Activated CD4-positive, alpha-beta T cell treated with anti-CD3 and anti-CD28 coated beads for 48 hours (primary cell): ENCODE measurements around the gene GPR25.
"Not testable (repeated sequence)": the region's sequence is repeated elsewhere in the genome, so short reads cannot be mapped to it uniquely, and the experiment has no call there.

Experiments
- DNase-seq: peaks from one replicate; pipeline ENCODE4 v3.0.0-alpha.2; 2020

The GPR25 gene

DNA sequence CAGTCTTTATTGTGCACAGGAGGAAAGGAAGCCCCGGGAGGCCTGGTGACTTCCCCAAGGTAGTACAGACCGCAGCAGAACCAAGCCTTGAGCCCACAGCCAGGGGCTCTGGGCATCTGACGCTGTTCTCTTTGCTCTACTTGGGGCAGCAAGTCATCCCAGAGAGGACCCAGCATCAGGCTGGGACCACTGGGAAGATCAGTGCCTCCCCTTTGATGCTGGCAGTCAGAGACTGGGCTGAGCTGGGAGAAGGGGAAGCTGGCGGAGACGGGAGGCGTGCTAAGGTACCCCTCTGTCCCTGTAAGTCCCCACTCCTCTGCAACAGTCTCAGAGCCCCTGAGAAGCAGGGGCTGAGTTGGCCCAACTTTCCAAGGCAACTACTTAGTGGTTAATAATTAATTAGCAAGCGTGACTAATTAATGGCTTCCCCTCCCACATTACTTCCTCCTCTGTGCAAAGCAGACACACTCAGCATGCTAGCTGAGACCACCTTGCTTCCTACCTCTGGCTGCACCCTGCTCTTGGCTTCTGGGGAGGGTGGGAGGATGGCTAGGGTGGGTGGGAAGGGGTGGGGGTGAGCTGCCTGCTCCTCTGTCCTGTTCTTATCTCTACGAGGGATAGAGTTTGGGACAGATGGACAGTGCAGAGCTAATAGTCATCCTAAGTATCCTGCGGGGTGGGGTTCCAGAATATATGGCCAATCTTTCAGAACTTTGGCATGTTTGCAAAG is 23.2 kb downstream of the GPR25 start:
- DNase-seq = no peak

- DNase-seq = no peak
Observed at GRCh38 chr1:200896531-200897196, 23.9 kb downstream of the GPR25 start.

GRCh38 chr1:200897259-200897658 is 24.5 kb downstream of the GPR25 start:
- no peak for DNase-seq

- no peak for DNase-seq
Observed at GRCh38 chr1:200899015-200899386, 26.2 kb downstream of the GPR25 start.

DNA sequence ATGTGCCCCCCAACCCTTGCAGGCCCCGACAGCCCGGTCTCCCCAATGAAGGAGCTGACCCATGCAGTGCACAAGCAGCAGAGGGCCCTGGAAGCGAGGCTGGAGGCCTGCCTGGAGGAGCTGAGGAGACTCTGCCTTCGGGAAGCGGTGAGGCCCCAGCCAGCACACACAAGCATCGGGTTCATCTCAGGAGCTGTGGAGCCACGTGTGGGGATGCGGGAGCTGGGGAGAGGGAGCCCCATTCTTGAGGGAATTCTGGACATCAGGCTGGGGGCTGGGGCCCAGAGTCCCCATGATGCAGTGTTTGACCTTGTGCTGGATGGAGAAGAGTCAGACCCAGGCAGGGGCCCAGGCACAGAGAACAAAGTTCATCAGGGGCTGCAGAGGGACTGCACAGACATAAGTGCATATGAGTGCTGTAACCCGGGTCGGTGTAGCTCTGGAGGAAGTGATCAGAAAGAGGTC is 26.7 kb downstream of the GPR25 start:
- no peak for DNase-seq

DNA sequence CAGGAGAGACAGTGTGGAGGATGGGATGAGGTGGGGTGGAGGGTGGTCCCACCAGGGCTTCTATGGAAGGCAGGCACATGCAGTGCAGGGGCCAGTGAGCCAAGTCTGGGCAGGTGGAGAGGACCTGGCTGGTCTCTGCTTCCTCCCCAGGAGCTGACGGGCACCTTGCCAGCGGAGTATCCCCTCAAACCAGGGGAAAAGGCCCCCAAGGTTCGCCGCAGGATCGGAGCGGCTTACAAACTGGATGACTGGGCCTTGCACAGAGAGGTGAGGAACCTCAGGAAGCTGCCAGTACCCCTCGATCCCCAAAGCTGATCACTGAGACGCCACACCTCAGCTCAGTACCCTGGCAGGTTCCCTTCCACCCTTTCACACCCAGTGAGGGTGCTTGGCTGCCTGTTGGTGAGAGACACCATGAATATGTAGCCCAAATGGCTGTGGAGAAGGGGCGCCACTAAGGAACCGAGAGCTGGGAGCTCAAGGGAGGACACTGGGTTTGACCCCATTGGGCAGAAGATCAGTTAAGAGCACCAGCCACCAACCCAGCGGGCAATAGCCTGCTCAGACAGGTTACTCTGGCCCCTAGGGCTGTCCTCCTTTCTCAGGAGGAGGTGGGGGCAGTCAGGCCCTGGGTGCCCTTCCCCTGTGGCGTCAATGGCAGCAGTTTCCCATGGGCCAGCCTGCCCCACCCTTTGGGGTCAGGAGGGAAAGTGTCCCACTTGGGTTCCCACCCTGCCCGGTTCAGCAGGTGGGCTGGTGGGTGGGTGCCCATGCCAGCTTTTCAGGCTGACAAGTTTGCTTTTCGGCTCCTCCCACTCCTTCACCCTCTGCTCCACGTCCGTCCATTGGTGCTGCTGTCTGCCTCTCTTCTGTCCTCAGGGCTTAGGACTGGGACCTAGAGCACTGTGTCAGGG is 27.4 kb downstream of the GPR25 start:
- no peak for DNase-seq

- DNase-seq = no peak
Observed at GRCh38 chr1:200900877-200901276, 28.1 kb downstream of the GPR25 start.

DNA sequence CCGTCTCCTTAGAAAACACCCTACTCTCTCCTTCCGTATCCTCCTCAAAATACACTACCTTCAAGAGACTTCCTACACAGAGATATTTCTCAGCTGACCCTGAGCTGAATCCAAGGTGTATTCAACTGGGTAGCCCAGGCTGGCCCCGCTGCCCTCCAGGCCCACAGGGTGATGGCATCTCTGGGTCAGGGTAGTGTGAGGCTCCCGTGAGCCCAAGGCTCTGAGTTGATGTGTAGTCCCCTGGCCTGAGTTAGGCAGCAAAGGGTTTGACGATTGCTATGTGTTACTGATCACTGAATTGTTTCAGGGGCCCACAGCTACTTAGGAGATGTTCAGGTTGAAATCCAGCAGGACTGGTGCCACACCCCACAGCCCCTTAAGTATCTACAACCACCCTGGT is 28.6 kb downstream of the GPR25 start:
- DNase-seq = no peak

GRCh38 chr1:200901796-200902444 is 29.1 kb downstream of the GPR25 start:
- DNase-seq = no peak

DNA sequence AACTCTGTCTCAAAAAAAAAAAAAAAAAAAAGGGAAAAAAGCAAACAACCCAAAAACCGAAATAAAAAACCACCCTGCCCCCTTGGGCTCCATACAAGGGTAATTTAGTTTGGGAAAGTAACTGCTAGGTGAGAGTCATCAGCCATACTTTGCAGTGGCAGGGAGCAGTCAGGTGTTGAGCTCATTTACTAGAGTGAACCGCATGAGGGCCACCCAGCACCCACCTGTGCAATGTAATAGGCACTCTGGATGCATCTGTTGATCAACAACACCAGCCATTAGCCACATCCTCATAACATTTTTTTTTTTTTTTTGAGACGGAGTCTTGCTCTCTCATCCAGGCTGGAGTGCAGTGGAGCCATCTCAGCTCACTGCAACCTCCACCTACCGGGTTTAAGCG is 31.0 kb downstream of the GPR25 start:
- DNase-seq = no peak

GRCh38 chr1:200904772-200905171 is 32.0 kb downstream of the GPR25 start:
- DNase-seq = no peak

DNA sequence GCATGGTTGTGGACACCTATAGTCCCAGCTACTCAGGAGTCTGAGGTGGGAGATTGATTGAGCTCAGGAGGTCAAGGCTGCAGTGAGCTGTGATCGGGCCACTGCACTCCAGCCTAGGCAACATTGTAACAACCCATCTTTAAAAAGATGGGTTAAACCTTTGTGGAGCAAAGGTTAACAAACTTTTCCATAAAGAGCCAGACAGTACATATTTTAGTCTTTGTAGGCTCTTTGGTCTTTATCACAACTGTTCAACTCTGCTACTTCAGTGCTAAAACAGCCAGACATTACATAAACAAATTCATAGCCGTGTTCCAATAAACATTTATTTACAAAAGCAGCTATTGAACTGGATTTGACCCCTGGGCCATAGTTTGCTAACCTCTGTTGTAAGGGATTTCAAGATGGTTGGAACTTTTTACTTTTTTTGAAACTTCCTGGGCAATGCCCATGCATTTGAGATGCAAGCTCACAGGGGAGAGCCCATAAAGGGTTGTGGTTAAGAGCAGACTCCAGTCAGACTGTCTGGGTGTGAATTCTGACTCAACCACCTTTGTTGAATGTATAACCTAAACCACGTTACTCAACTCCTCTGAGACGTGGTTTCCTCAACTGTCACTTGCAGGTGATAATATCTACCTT is 32.8 kb downstream of the GPR25 start:
- peak; percentile 55 for DNase-seq

GRCh38 chr1:200906491-200906890 is 33.7 kb downstream of the GPR25 start:
- DNase-seq = no peak

- no peak for DNase-seq
Observed at GRCh38 chr1:200907611-200908097, 34.9 kb downstream of the GPR25 start.

DNA sequence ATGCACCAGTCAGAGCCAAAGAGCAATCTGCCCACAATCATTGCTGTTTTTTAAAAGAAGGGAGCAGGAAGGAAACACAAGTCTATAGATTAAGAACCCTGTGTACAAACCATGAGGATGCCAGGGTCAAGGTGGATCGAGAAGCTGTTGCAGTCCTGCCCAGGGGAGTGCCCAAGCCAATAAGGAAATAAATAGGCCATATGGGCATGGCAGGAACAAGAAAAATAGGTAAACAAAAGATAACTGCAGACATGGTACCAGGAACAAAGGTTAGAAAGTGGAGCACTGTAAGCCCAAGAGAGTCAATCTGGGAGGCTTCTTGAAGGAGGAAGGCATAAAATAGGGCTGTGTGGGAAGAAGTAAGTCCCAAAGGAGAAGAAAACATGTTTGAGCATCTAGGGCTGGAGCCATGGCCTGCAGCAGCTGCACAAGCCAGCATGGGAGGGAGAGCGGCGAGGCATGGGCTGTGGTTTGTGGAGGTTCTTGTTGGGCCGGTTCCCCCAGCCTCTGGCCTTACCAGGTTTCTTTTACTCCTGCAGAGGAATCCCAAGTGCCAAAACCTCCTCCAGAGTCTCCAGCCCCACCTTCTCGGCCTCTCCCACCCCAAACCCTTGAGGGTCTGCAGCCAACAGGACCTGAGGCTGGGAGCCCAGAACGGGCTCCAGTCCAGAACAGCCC is 35.5 kb downstream of the GPR25 start:
- DNase-seq = no peak

GRCh38 chr1:200909071-200909470 is 36.3 kb downstream of the GPR25 start:
- no peak for DNase-seq

GRCh38 chr1:200909757-200910239 is 37.0 kb downstream of the GPR25 start:
- no peak for DNase-seq

GRCh38 chr1:200911361-200911760 is 38.6 kb downstream of the GPR25 start:
- no peak for DNase-seq

DNA sequence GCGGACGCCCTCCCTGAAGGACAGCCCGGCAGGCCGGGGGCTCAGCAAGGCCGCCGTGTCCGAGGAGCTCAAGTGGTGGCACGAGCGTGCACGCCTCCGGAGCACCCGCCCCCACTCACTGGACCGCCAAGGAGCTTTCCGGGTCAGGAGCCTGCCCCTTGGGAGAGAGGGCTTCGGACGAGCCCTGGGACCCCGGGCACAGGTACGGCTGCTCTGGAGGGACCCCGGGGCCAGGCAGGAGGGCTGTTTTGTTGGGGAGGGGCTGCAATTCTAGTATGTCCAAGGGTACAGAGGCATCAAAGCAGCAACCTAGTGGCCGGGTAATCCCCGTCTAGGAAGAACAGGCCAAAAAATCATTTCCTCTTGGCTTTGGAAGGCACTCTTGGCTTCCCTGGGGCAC is 39.2 kb downstream of the GPR25 start:
- not testable (repeated sequence) for DNase-seq

DNA sequence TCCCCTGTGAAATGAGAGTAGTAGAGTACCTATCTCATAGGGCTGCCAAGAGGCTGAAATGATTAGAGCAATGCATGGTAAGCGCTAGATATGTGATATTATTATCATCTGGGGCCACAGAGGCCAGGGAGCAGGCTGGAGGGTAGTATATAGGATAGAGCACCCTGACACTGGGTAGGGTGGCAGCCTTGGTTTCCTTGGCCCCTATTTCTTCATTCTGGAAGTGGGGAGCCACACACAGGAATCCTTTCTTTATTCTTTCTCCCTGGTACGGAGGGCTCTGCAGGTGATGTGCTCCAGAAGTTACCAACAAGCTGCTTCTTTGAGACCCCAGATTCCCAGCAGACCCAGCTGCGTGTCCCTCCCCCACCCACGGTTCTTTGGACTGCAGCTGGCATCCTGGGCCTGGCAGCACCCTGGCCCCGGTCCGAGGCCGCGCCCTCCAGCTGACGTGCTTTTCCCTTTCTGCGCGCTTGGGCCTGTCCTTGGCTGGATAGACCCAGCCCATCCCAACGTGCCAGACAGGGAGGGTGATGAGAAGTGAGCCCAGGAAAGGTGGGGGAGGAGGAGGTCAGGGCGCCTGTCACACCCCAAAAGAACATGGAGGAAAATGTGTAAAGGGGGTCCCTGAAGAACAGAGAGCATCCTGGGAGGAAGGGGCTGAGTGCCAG is 40.1 kb downstream of the GPR25 start:
- no peak for DNase-seq

DNA sequence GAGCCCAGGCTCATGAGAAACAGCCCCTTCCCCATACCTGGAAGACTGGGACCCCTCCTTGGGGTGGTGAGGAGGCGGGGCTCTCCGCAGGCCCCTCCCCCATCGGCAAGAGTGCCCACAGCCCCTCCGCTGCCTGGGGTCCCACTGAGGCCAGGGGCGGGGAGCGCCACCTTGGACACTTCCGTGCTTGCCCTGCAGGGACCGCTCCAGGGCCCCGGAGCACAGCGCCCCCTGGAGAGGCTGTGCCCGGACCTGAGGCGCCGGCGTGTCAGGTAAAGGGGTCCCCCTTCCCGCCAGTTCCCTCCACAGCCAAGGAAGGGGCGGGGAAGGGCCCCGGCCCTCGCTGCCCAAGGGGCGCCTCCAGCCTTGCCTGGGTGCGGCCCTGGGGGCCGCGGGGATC is 43.4 kb downstream of the GPR25 start:
- DNase-seq = no peak
